Dedifferentiated amniotic fluid mesenchymal stem cell (primary cell): ENCODE results near the gene SLC9A2.

ENCODE experiments used
- DNase-seq: peaks from one replicate; pipeline ENCODE4 v3.0.0-alpha.2; 2016; ENCODE audit errors: extremely low spot score

The SLC9A2 gene

GRCh38 chr2:102726128-102727087 lies 107.1 kb downstream of the SLC9A2 start:
- DNase-seq: no peak

- DNase-seq: no peak
Observed at GRCh38 chr2:102735416-102736109, 116.2 kb downstream of the SLC9A2 start.

GRCh38 chr2:102736110-102736409 lies 116.7 kb downstream of the SLC9A2 start:
- no peak for DNase-seq

- DNase-seq: peak; percentile 40
Observed at GRCh38 chr2:102736410-102737409, 117.4 kb downstream of the SLC9A2 start.

GRCh38 chr2:102737431-102737830 lies 118.1 kb downstream of the SLC9A2 start:
- no peak for DNase-seq

- no peak for DNase-seq
Observed at GRCh38 chr2:102743259-102743658, 123.9 kb downstream of the SLC9A2 start.

GRCh38 chr2:102748107-102748506 lies 128.8 kb downstream of the SLC9A2 start:
- DNase-seq: no peak

- DNase-seq: no peak
Observed at GRCh38 chr2:102749938-102750337, 130.6 kb downstream of the SLC9A2 start.

GRCh38 chr2:102753563-102754159 lies 134.3 kb downstream of the SLC9A2 start:
- peak; percentile 79 for DNase-seq

- DNase-seq: no peak
Observed at GRCh38 chr2:102754456-102755145, 135.2 kb downstream of the SLC9A2 start.

GRCh38 chr2:102755284-102755683 lies 135.9 kb downstream of the SLC9A2 start:
- no peak for DNase-seq

- no peak for DNase-seq
Observed at GRCh38 chr2:102758439-102758838, 139.1 kb downstream of the SLC9A2 start.
